Fibroblast of lung (primary cell): ENCODE data around the gene PGLYRP1. TPM values are rescaled to one million over a fixed set of nuclear protein-coding genes. Genes with fewer than 3 reads are reported as not detected.

Source experiments
- DNase-seq, 2 donors: peaks; one replicate each; pipeline versions ENCODE4 v3.0.0 to v3.0.0-alpha.2; 2010; ENCODE audit warnings: low read depth in 2 of 2
- H2AFZ ChIP-seq: 2 replicates; pipeline ENCODE4 v1.5.1; 2012; ENCODE audit warnings: low read length, control low read depth, inconsistent platforms
- H3K27ac ChIP-seq: 2 replicates; pipeline ENCODE4 v1.5.1; 2011; ENCODE audit warnings: low read length, control low read depth; ENCODE audit not compliant: insufficient read depth
- H3K27me3 ChIP-seq: 2 replicates; pipeline ENCODE4 v1.5.1; 2011; ENCODE audit warnings: mild to moderate bottlenecking, low read length; ENCODE audit not compliant: control insufficient read depth, insufficient read depth
- H3K36me3 ChIP-seq: 2 replicates; pipeline ENCODE4 v1.5.1; 2011; ENCODE audit warnings: low read length; ENCODE audit not compliant: control insufficient read depth, insufficient read depth
- H3K4me1 ChIP-seq: 2 replicates; pipeline ENCODE4 v1.5.1; 2011; ENCODE audit warnings: low read length; ENCODE audit not compliant: control insufficient read depth, insufficient read depth; ENCODE audit errors: extremely low read depth
- H3K4me2 ChIP-seq: 2 replicates; pipeline ENCODE4 v1.5.1; 2011; ENCODE audit warnings: low read length, control low read depth; ENCODE audit not compliant: insufficient read depth; ENCODE audit errors: extremely low read depth
- H3K4me3 ChIP-seq, 4 experiments: fragments of 200-600 bp in 1 of 4; sonication (generic) in 1 of 4; replicated peaks in 1 of 4; 2 replicates each; pipeline ENCODE4 v1.5.1; 2011 to 2016; ENCODE audit warnings: low read length in 4 of 4, low read depth in 3 of 4, mild to moderate bottlenecking in 3 of 4, control low read depth in 2 of 4, inconsistent platforms in 1 of 4, mixed read lengths in 1 of 4; ENCODE audit not compliant: insufficient read depth in 1 of 4; ENCODE audit errors: control extremely low read depth in 1 of 4
- H3K79me2 ChIP-seq: 2 replicates; pipeline ENCODE4 v1.5.1; 2012; ENCODE audit warnings: mild to moderate bottlenecking, low read length, inconsistent platforms; ENCODE audit not compliant: control insufficient read depth, insufficient read depth
- H3K9ac ChIP-seq: 2 replicates; pipeline ENCODE4 v1.5.1; 2011; ENCODE audit warnings: mild to moderate bottlenecking, low read length, control low read depth; ENCODE audit not compliant: insufficient read depth
- H3K9me3 ChIP-seq: 2 replicates; pipeline ENCODE4 v1.5.1; 2012; ENCODE audit warnings: low read depth, low read length; ENCODE audit not compliant: control insufficient read depth, insufficient read depth
- H4K20me1 ChIP-seq: 2 replicates; pipeline ENCODE4 v1.5.1; 2011; ENCODE audit warnings: low read length; ENCODE audit not compliant: control insufficient read depth, insufficient read depth; ENCODE audit errors: extremely low read depth
- EZH2 ChIP-seq: IDR thresholded peaks from 2 replicates; pipeline ENCODE4 v1.5.1; 2012; ENCODE audit warnings: low read length, control low read depth, mild to moderate bottlenecking; ENCODE audit errors: missing control alignments
- polyA plus RNA-seq, 2 donors: library from polyadenylated mRNA; depleted of rRNA in 1 of 2; stranded (reverse) in 1 of 2; unstranded in 1 of 2; fragments of >200 nt; gene quantifications; 2 replicates each; pipeline ENCODE4 v1.2.1, GENCODE V29; 2011 to 2012; ENCODE audit warnings: missing spikeins in 1 of 2
- total RNA-seq: library from RNA; depleted of rRNA; stranded (reverse); fragments of >200 nt; gene quantifications from 2 replicates; pipeline ENCODE4 v1.2.1, GENCODE V29; 2014
- TF ChIP-seq, protein P1 (sequence below), 2 donors: IDR thresholded peaks in 1 of 2; conservative IDR thresholded peaks in 1 of 2; 1 replicate in 1 of 2; 2 replicates in 1 of 2; pipeline ENCODE4 v1.5.1; 2011 to 2012; ENCODE audit warnings: low read length in 2 of 2, control low read depth in 1 of 2, inconsistent platforms in 1 of 2, low read depth in 1 of 2, mild to moderate bottlenecking in 1 of 2

Gene PGLYRP1
- total and polyA plus RNA-seq, 2 donors (not counting 1 experiment from before 2014, with no cell fraction given): not detected

DNA sequence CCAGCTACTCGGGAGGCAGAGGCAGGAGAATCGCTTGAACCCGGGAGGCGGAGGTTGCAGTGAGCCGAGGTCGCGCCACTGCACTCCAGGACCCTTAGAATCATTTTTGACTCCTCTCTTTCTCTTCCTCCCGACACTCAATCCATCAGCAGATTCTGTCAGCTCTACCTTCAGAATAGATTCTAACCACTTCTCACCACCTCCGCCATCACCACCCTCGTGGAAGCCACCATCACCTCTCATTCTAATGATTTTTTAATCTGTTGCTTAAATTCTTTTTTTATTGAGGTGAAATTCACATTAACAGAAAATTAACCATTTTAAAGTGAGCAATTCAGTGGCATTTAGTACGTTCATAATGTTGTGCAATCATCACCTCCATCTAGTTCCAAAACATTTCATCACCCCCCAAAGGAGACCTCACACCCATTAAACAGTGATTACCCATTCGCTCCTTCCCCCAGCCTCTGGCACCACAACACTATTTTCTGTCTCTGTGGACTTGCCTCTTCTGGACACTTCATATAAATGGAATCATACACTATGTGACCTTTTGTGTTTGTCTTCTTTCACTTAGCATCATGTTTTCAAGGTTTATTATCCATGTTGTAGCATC, 32.6 kb downstream of the PGLYRP1 start:
- Histone ChIP-seq H3K27ac (no peak overlapping the region), H3K36me3 (no peaks in the 10 kb centered on the region), H3K27me3 (no peaks in the 10 kb centered on the region), H3K4me1 (peaks cover 2% of the 10 kb centered on the region), H4K20me1 (no peaks in the 10 kb centered on the region), H3K9ac (no peak overlapping the region), H3K4me2 (no peak overlapping the region), H3K79me2 (no peaks in the 10 kb centered on the region), H3K4me3 (no peak overlapping the region), H2AFZ (no peak overlapping the region), H3K9me3 (no peaks in the 10 kb centered on the region)
- TF ChIP-seq, protein P1, sequence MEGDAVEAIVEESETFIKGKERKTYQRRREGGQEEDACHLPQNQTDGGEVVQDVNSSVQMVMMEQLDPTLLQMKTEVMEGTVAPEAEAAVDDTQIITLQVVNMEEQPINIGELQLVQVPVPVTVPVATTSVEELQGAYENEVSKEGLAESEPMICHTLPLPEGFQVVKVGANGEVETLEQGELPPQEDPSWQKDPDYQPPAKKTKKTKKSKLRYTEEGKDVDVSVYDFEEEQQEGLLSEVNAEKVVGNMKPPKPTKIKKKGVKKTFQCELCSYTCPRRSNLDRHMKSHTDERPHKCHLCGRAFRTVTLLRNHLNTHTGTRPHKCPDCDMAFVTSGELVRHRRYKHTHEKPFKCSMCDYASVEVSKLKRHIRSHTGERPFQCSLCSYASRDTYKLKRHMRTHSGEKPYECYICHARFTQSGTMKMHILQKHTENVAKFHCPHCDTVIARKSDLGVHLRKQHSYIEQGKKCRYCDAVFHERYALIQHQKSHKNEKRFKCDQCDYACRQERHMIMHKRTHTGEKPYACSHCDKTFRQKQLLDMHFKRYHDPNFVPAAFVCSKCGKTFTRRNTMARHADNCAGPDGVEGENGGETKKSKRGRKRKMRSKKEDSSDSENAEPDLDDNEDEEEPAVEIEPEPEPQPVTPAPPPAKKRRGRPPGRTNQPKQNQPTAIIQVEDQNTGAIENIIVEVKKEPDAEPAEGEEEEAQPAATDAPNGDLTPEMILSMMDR (conservative IDR thresholded peaks at IDR 0.05 in 1 of 2, IDR thresholded peaks at IDR 0.05 in 1 of 2; ENCODE audit: low read depth in 1 of 2, low read length in 2 of 2): no peak
- TF ChIP-seq EZH2: no peak
- no peak for DNase-seq

DNA sequence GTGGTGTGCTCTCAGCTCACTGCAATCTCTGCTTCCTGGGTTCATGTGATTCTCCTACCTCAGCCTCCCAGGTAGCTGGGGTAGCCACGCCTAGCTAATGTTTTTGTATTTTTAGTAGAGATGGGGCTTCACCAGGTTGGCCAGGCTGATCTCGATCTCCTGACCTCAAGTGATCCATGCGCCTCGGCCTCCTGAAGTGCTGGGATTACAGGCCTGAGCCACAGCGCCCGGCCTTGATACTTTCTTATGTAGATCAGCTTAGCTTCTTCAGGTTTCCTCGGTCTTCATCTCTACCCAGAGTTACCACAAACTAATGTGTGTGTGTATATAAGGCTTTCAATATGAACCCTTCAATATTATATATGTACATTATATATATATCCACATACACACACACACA, 37.5 kb downstream of the PGLYRP1 start:
- no peak overlapping the region for H2AFZ ChIP-seq
- H3K9ac ChIP-seq: no peak overlapping the region
- DNase-seq: no peak
- no peak for TF ChIP-seq EZH2
- TF ChIP-seq, protein P1 (conservative IDR thresholded peaks at IDR 0.05 in 1 of 2, IDR thresholded peaks at IDR 0.05 in 1 of 2; ENCODE audit: low read depth in 1 of 2, low read length in 2 of 2): no peak
- no peak overlapping the region for H3K4me2 ChIP-seq
- no peak overlapping the region for H3K27ac ChIP-seq
- H3K9me3 ChIP-seq: no peaks in the 10 kb centered on the region
- H3K4me1 ChIP-seq: no peaks in the 10 kb centered on the region
- H3K79me2 ChIP-seq: no peaks in the 10 kb centered on the region
- no peaks in the 10 kb centered on the region for H4K20me1 ChIP-seq
- H3K4me3 ChIP-seq: no peak overlapping the region
- peaks cover 2% of the 10 kb centered on the region for H3K27me3 ChIP-seq
- H3K36me3 ChIP-seq: no peaks in the 10 kb centered on the region

DNA sequence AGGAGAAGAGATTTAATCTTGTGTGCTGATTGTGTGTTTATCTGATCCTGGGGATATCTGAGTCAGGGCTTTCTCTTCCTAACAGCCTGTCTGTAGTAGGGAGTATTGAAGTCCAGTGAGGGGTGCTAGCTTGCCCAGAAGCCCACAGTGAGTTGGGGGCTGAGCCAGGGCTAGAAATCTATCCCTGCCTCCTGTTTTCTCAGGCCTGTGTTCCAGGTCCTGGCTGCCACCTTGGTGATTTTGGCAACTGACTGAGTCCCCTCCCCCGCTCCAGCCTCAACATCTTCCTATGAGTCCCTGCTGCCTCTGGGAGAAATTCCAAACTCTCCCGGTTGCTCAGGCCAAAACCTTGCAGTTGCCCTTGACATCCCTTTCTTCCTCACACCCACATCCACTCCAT, 41.5 kb downstream of the PGLYRP1 start:
- H3K4me2 ChIP-seq: no peak overlapping the region
- no peak overlapping the region for H2AFZ ChIP-seq
- no peak overlapping the region for H3K4me3 ChIP-seq
- no peak overlapping the region for H3K9ac ChIP-seq
- H3K79me2 ChIP-seq: no peaks in the 10 kb centered on the region
- peak in 1 of 2 donors; percentile 57 for DNase-seq
- H3K27ac ChIP-seq: no peak overlapping the region
- no peaks in the 10 kb centered on the region for H3K9me3 ChIP-seq
- no peaks in the 10 kb centered on the region for H4K20me1 ChIP-seq
- H3K36me3 ChIP-seq: no peaks in the 10 kb centered on the region
- TF ChIP-seq, protein P1 (conservative IDR thresholded peaks at IDR 0.05 in 1 of 2, IDR thresholded peaks at IDR 0.05 in 1 of 2; ENCODE audit: low read depth in 1 of 2, low read length in 2 of 2): no peak
- TF ChIP-seq EZH2: no peak
- H3K4me1 ChIP-seq: no peaks in the 10 kb centered on the region
- peaks cover 2% of the 10 kb centered on the region for H3K27me3 ChIP-seq
